Measurements from ENCODE around the gene NT5DC1.

The NT5DC1 gene

GRCh38 chr6:116166369-116166768 lies 65.7 kb downstream of the NT5DC1 start:
- no peaks in the 10 kb centered on the region for H3K36me3 ChIP-seq
- H3K4me3 ChIP-seq (ENCODE audit: low read depth in 1 of 2, low read length in 1 of 2), result no peak overlapping the region
- H3K9me3 ChIP-seq, result no peaks in the 10 kb centered on the region
- H3K27me3 ChIP-seq, result no peaks in the 10 kb centered on the region
- no peak for TF ChIP-seq CTCF (IDR thresholded peaks at IDR 0.05)
- no peak overlapping the region for H3K27ac ChIP-seq
- H3K4me1 ChIP-seq (ENCODE audit: control insufficient read depth in 1 of 2, insufficient read depth in 1 of 2, low read depth in 1 of 2, low read length in 1 of 2), result no peaks in the 10 kb centered on the region

GRCh38 chr6:116168148-116168547 lies 67.5 kb downstream of the NT5DC1 start:
- H3K4me3 ChIP-seq (ENCODE audit: low read depth in 1 of 2, low read length in 1 of 2), result no peak overlapping the region
- H3K9me3 ChIP-seq, result no peaks in the 10 kb centered on the region
- no peaks in the 10 kb centered on the region for H3K36me3 ChIP-seq
- H3K27me3 ChIP-seq, result no peaks in the 10 kb centered on the region
- no peak overlapping the region for H3K27ac ChIP-seq
- TF ChIP-seq CTCF (IDR thresholded peaks at IDR 0.05), result no peak
- no peaks in the 10 kb centered on the region for H3K4me1 ChIP-seq (ENCODE audit: control insufficient read depth in 1 of 2, insufficient read depth in 1 of 2, low read depth in 1 of 2, low read length in 1 of 2)

GRCh38 chr6:116169880-116170279 lies 69.2 kb downstream of the NT5DC1 start:
- no peaks in the 10 kb centered on the region for H3K36me3 ChIP-seq
- H3K27me3 ChIP-seq, result no peaks in the 10 kb centered on the region
- H3K27ac ChIP-seq, result no peak overlapping the region
- no peak overlapping the region for H3K4me3 ChIP-seq (ENCODE audit: low read depth in 1 of 2, low read length in 1 of 2)
- no peaks in the 10 kb centered on the region for H3K9me3 ChIP-seq
- no peak for TF ChIP-seq CTCF (IDR thresholded peaks at IDR 0.05)
- no peaks in the 10 kb centered on the region for H3K4me1 ChIP-seq (ENCODE audit: control insufficient read depth in 1 of 2, insufficient read depth in 1 of 2, low read depth in 1 of 2, low read length in 1 of 2)

- TF ChIP-seq CTCF (IDR thresholded peaks at IDR 0.05), result no peak
- H3K9me3 ChIP-seq, result no peaks in the 10 kb centered on the region
- no peaks in the 10 kb centered on the region for H3K27me3 ChIP-seq
Measured at GRCh38 chr6:116170358-116171057, 69.9 kb downstream of the NT5DC1 start.

GRCh38 chr6:116173928-116174327 lies 73.3 kb downstream of the NT5DC1 start:
- H3K36me3 ChIP-seq, result no peaks in the 10 kb centered on the region
- no peak overlapping the region for H3K4me3 ChIP-seq (ENCODE audit: low read depth in 1 of 2, low read length in 1 of 2)
- H3K27ac ChIP-seq, result no peak overlapping the region
- no peaks in the 10 kb centered on the region for H3K4me1 ChIP-seq (ENCODE audit: control insufficient read depth in 1 of 2, insufficient read depth in 1 of 2, low read depth in 1 of 2, low read length in 1 of 2)
- no peak for TF ChIP-seq CTCF (IDR thresholded peaks at IDR 0.05)
- peaks cover 7% of the 10 kb centered on the region for H3K9me3 ChIP-seq
- no peaks in the 10 kb centered on the region for H3K27me3 ChIP-seq

More at GRCh38 chr6:116170358-116171057, 69.9 kb downstream of the NT5DC1 start:
- Histone ChIP-seq H3K27ac (no peak overlapping the region), H3K4me3 (ENCODE audit: low read depth in 1 of 2, low read length in 1 of 2) (no peak overlapping the region), H3K4me1 (ENCODE audit: control insufficient read depth in 1 of 2, insufficient read depth in 1 of 2, low read depth in 1 of 2, low read length in 1 of 2) (no peaks in the 10 kb centered on the region), H3K36me3 (no peaks in the 10 kb centered on the region)

All from neutrophil (primary cell).